NCI-H187 treated with DMSO at 0.1 percent for 48 hours (cell line): ENCODE data around the gene PPP2R3B.
"Not testable (repeated sequence)": the region's sequence is repeated elsewhere in the genome, so short reads cannot be mapped to it uniquely, and the experiment has no call there.

ENCODE experiments used
- DNase-seq: peaks from one replicate; lab custom pipeline; 2025; lab: John Stamatoyannopoulos, UW

The PPP2R3B gene

DNA sequence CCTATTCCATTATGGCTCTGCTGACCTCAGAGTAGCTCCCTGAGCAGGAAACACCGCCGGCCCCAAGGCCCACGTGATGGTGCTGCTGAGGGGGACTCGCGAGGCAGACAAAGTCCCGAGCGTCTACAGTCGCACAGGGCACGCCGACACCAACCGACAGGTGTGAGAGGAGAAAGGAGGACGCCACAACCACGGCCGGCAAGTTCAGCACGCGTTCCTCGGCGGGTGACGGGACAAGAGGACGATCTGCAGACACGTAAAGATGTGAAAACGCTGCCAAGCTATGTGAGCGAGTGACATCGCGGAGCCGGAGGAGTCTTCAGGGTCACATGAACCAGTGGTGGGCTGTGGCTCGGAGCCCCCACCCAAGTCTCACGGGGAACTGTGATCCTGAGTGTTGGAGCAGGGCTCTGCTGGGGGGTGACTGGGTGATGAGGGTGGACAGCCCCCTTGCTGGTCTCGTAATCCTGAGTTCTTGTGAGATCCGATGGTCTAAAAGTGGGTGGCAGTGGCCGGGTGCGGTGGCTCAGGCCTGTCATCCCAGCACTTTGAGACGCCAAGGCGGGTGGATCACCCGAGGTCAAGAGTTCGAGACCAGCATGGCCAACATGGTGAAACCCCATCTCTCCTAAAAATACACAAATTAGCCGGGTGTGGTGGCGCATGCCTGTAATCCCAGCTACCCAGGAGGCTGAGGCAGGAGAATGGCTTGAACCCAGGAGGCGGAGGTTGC, 34.0 kb downstream of the PPP2R3B start:
- no peak for DNase-seq

DNA sequence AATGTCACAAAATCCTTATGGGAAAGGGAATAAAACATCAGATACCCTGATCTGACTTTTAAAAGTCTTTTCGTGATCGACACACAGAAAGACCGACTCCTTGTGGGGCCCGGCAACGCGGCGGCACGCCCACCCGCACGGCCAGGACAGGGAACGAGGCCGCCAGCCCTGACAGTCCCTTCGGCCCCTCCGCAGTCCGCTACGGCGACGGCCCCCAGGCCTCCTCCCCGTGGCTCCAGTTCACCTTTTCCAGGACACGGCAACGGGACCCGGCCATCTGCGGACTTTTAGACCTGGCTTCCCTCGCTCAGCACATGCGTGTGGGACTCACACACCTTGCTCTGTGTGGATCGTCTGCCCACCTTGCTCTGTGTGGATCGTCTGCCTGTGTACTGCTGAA, 34.5 kb downstream of the PPP2R3B start:
- no peak for DNase-seq

DNA sequence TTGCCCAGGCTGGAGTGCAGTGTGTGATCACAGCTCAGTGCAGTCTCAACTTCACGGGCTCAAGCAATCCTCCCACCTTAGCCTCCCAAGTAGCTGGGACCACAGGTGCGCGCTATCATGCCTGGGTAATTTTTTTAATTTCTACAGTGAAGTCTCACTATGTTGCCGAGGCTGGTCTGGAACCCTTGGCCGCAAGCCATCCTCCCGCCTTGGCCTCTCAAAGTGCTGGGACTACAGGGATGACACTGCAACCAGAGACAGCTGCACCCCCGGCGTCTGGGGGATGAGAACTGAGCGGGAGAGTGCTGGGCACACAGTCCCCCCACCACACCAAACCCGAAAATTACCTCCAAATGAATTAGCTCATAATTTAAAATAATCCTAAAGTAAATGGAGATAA, 35.0 kb downstream of the PPP2R3B start:
- no peak for DNase-seq

DNA sequence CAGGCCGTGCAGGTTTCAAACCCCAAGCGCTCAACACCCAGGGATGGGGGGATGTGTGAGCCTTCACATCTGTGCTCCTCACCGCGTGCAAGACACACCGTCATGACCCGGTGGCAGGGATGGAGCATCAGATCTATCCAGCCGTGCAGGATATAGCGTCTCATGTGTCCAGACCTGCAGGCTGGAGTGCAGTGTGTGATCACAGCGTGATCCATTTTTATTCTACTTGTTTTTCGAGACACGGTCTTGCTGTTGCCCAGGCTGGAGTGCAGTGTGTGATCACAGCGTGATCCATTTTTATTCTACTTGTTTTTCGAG, 35.4 kb downstream of the PPP2R3B start:
- not testable (repeated sequence) for DNase-seq

DNA sequence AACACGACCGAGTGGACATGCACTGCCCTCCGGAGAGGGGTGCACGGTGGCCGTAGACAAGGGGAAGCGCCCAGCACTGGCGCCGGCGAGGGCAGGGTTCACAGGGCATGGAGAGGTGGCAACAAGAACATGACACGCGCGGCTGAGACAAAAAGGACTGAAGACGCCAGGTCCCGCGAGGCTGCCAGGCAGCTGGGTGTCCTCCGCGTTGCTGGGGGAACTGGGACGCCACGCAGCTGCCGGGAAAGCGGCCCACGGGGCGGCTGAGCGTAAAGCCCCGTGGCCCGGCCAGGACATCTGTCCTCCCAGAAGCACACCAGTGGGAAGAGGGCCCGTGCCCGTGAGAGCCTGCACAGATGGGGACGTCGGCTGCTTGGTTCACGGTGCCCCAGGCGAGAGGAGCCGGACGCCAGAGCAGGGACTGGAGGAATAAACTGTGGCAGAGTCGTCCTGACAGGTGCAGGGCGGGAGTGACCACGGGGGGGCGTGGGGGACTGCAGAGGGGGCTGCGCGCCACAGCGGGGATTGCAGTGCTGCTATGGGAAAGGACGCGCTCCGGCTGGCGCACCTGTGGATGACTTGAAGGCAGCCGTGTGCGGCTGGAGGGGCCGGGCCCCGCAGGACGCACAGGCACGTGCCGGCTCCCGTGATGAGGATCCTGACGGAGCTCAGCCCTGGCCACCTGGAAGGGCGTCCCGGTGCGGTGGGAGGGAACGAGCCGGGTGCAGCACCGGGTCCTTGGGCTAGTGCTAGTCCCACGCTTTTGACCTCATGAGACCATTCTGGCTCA, 36.0 kb downstream of the PPP2R3B start:
- no peak for DNase-seq

DNA sequence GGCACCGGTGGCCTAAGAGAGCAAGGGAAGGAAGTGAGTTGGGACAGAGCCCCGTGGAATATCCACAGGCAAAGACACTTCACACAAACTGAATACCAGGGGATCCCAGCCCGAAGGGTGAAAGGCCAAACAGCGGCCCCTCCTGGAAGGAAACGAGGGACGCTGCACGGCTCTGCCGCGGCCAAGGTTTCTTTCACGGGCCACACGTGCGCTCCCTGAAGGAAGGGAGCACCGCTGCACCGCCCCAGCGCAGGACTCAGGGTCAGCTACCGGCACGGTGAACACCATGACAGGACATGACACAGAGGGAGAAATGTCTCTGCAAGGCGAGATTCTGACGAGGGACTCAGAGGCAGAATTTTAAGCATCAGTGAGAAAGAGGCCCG, 36.6 kb downstream of the PPP2R3B start:
- DNase-seq, result no peak

DNA sequence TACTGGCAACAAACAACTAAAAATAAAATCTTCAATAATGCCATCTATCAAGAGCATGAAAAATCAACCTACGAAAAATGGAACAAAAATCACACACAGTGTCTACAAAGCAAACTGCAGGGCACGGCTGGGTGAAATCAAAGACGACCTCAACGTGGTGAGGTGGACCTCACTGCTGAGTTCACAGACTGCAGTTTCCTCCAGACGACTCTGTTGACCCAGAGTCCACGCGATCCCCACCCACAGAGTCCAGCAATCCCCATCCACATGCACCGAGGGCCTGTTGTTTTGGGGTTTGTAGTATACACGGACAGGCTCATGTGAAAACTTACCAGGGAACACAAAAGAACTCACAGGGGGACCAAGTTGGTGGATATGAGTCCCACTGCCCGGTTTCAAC, 37.0 kb downstream of the PPP2R3B start:
- no peak for DNase-seq

DNA sequence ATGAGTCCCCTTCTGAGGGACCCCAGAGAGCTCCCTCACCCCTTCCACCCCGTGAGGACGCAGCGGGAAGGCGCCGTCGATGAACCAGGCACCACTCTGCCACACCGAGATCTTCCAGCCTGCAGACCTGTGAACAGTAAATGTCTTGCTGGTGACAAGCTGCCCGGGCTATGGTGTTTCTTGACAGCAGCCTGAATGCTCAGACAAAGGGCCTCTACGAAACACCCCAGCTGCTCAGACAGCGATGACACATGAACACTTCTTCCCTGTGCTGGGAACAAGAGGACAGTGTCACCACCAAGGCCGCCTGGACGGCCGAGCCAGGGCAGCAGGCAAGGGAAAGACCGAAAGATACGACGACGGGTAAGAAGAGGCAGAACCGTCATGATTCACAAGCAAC, 37.5 kb downstream of the PPP2R3B start:
- DNase-seq, result no peak

DNA sequence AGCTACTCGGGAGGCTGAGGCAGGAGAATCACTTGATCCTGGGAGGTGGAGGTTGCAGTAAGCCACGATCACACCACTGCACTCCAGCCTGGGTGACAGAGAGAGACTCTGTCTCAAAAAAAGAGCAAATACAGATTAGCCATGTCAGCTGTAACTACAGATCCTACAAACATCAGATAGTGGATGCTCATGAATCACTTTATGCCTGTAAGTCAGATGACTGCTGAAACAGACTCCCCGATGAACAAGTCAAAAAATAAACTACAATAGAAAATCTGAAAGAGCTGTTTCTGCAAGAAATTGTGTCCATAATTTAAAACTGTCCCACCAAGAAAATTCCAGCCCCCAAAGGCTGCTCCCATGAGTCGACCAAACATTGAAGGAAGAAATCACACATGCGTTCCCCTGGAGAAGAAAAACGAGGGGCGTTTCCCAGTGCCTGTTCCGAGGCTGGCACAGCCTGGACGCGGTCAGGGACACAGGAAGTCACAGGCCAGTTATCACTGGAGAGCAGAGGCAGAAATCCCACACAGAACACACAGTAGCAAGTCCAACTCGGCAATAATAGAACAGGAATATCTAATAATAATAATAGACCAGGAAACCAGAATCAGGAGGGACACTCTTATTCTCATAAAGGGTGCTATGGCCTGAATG, 38.1 kb downstream of the PPP2R3B start:
- no peak for DNase-seq

DNA sequence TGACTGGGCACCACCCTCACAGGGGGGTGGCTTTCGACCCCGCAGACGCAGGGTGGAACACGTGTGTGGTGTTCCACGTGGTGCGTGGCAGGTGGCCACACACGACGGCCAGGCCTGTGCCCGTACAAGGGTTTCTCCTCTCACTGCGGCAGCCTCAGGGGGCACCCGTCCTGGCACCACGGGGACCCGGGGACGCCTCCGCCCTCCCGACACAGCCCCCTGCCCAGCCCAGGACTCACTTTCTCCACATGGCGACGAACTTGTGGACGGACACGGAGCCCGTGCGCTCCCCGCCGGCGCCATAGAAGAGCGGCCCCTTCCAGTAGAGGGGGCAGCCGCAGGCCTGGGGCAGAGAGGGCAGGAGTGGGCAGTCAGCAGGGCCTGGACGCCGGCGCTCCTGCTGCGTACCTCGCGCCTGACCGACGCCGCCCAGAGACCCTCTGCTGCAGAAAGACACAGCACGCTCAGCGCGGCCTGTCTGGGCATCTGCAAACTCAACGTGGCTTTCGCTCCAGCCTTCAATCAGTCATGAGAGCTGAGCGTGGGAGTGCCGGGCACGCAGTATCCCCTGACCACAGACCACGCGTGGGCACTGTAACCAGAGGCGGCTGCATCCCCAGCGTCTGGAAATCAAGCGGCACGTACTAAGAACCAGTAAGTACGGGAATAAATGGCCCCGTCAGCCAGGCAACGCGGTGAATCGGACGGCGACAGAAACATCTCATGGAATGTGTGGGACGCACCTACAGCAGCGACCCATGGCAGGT, 39.2 kb downstream of the PPP2R3B start:
- DNase-seq, result no peak

DNA sequence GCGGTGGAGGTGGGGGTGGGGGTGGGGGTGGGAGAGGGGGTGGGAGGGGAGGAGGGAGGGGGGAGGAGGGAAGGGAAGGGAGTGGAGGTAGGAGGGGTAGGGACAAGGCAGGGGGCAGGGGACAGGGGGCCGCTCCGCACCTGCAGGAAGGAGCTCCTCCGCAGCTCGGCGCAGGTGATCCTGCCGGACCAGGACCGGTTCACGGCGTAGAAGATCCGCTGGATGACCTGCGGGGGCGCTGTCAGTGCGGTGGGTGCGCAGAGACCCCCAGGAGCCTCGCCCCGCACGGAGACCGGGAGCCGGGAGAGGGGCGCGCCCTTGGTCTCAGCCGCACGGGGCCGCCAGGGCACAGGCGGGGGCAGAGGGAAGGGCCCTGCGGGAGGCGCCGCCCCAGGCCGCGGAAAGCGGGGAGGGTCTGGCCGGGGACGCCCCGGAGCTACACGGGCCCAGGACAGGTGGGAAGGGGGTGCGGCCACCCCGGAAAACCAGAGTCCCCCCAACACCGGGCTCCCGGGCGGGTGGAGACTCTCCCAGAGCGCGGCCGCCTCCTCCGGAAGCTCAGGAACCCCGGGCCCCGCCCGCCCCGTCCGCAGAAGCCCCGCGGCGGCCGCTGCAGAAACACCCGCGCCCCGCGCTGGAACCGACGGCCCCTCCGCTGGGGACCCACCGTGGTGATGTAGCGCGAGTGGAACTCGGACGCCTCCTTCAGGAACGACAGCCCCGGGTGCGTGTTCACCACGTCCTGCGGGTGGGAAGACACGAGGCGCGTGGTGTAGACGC, 40.5 kb downstream of the PPP2R3B start:
- no peak for DNase-seq

DNA sequence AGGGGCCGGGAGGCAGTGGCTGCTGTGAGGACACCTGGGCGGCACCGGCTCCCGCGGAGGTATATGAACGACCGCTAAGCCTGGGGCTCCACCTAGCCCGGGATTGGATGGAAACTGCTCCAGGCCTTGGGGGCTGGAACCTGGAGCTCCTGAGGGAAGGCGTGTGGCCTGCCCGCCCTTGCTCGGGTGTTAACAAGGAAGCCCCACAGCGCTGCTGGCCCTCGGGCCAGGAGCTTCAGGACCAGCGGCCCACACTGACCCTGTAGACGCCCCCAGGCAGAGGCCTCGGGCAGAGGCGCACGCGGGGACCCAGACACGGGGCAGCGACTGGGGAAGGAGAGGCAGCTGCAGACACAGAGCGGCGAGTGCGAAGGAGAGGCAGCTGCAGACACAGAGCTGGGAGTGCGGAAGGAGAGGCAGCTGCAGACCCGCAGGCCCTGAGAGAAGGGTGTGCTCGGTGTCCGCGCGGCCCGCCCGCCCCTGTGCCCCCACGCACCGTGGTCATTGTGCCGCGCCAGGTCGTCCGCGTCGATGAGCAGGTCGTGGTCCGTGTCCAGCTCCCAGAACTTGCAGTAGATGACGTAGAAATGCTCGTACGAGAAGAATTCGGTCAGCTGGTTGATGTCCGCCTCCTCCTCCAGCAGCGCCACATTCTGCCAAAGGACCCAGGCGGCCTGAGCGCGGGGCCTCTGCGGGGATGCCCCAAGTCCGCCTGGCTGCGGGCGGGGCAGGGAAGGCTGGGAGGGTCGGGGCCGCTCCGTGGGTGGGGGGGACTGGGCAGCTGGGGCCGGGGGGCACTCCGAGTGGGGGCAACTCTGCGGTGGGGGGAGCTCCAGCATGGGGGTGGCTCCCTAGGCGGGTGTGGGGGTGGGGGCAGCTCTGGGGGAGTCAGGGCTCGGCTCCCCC, 41.4 kb downstream of the PPP2R3B start:
- DNase-seq, result no peak

DNA sequence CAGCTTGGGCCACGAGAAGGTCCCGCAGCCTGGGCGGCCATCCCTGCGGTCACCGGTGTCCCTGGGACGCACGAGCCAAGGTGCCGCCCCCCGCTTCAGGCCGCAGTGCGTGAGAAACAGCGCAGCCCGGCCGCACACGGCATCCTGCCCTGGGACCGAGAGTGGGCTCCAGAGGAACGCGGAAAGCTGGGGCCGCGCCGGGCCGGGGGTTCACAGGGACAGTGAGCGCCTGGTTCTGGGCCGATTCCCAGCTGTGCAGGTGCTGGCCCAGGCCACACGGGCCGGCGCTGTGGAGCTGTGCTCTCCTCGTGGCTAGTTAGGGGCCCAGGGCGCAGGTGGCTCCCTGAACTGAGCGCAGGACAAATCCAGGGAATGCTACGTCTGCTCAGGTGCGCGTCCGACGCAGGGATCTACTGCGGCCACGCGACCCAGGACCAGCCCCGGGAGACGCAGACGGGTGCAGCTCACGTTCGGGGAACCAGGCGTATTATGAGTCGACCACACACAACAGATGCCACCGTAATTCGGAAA, 42.3 kb downstream of the PPP2R3B start:
- DNase-seq, result no peak

DNA sequence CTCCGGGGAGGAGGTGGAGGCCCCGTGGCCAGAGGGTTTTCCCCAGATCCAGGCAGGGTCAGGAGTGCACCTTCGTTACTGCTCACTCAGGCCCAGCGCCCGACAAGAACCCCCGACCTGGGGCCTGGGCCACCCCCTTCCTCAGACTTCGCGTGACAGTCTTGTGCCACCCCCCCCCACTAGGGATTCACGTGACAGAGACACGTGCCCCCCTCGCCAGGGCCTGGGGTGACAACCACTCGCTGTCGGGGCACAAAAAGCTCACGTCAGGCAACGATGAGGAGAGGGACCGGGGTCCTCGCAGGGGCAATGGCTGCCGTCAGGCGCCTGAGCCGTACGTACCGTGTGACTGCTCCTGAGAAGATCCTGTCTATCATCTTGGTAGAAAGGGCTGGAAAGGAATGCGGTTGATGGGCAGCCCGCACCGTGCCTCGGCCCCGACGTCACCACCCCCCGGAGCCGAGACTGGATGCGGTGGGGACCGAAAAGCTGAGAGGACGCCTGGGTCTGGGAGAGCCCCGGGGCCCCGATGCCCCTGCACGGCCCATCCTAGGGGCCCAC, 45.1 kb downstream of the PPP2R3B start:
- DNase-seq, result no peak

DNA sequence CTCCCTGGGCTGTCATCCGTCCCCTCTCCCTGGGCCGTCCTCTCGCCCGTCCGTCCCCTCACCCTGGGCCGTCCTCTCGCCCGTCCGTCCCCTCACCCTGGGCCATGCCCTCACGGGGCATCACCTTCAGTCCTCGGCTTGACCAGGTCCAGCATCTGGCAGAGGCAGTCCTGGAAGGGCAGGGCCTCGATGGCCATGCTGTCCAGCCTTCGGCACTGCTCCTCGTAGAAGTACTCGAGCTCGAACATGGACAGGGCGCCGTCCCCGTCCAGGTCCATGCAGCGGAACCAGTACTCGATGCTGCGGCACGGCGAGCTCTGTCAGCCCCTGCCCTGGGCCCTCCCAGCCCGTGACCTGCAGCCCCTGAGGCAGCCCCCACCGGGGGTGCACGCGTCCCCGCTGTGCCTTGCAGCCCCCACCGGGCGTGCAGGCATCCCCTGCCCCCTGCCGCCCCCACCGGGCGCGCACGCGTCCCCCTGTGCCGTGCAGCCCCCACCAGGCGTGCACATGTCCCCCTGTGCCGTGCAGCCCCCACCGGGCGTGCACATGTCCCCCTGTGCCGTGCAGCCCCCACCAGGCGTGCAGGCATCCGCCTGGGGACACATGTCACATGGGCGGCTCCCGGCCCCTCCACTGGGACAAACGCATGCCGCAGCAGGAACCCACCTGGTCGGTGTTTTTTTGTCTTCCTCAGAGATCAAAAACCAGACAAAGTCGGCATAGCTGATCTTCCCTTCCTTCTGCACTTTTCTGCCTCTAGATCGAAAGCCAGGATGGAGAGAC, 45.9 kb downstream of the PPP2R3B start:
- DNase-seq, result no peak

DNA sequence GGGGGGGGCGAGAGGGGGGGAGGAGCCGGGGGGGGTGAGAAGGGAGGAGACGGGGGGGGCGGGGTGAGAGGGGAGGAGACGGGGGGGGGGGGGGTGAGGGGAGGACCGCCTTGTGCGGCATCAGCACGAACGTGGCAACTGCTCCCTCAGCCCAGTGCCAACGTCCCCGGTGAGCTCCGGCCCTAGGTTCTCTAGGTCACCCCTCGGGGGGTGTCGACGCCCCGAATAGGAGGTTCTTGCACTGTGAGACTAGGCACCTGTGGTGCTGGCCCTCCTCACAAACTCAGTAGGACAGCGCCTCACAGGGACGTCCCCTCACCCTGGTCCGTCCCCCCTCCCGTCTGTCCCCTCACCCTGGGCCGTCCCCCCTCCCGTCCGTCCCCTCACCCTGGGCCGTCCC, 46.6 kb downstream of the PPP2R3B start:
- no peak for DNase-seq

DNA sequence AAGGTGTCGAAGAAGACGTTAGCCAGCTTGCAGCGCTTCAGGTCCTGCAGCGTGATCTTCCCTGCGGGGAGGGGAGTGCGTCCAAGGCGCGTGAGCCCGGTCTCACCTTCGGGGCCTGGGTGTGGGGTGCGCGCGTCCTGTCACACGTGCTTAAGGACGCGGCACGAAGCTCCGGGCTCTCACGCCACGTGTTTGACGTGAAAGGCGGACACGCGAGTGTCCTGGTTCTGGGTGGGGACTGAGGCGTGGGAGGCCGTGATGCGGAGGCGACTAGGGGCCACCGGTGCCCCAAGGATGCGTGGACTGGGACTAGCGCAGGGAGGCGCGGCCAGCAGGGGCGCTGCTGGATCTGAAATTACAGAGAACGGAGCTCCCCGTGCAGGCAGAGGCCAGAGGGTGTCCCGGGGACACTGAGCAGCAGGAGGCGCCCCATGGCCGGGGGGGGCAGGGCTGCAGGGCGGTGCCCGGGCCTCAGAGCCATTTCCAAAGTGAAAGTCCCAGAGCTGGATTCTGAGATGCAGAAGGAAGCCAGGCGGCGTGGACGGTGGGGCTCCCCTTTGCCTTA, 47.8 kb downstream of the PPP2R3B start:
- no peak for DNase-seq

DNA sequence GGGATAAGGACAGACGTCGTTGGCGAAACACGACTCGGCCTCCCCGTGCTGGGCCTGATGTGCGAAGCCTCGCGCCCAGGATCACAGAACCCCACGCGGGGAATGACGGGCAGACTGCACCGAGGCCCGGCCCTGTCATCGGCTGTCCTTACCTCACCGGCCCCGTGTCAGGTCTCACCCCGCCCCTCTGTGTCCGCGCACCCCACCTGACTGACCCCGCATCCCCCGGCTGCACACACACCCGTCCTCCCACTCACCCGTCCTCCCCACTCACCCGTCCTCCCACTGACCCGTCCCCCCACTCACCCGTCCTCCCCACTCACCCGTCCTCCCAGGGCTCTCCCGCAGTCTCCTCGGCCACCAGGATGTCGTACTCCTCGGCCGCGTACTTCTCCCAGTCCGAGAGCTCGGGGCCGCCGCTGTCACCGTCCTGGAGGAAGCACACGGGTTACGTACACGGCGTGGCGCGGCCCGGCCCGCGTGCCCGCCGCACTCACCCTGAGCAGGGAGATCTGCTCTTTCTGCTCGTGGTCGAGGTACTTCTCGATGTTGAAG, 48.3 kb downstream of the PPP2R3B start:
- DNase-seq, result no peak
